NCI-H2196 (cell line): Measurements from ENCODE around the gene AKAP9.
"Not testable (repeated sequence)": the region's sequence is repeated elsewhere in the genome, so short reads cannot be mapped to it uniquely, and the experiment has no call there.

Experiments used
- DNase-seq: peaks from one replicate; lab custom pipeline; 2025; ENCODE audit not compliant: unreplicated experiment; lab: John Stamatoyannopoulos, UW

Gene AKAP9

GRCh38 chr7:92006046-92006445 is 65.4 kb downstream of the AKAP9 start:
- DNase-seq: no peak

- no peak for DNase-seq
These were observed 69.6 kb downstream of the AKAP9 start for GRCh38 chr7:92010215-92010614.

- DNase-seq: no peak
These were observed 72.9 kb downstream of the AKAP9 start for GRCh38 chr7:92013611-92014010.

GRCh38 chr7:92020636-92021035 is 80.0 kb downstream of the AKAP9 start:
- no peak for DNase-seq

DNA sequence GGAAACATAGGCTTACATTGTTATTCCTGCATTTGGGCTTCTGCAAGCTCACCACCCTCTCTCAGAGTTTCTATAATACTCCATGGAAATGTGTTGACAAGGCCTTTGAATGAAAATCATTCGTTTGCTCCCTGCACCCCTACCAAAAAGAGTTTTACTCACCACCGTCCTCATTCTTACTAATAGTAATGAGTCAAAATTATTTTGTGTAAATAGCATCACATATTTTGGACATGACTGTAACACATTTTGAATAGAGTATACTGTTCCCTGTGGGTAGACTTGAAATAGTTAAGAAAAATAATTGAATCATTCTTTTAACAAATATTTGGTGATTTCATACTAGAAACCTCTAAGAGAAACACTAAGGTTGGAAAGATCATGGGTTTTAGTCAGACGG is 84.6 kb downstream of the AKAP9 start:
- no peak for DNase-seq

GRCh38 chr7:92026635-92027034 is 86.0 kb downstream of the AKAP9 start:
- DNase-seq: not testable (repeated sequence)

GRCh38 chr7:92027128-92027527 is 86.5 kb downstream of the AKAP9 start:
- not testable (repeated sequence) for DNase-seq

DNA sequence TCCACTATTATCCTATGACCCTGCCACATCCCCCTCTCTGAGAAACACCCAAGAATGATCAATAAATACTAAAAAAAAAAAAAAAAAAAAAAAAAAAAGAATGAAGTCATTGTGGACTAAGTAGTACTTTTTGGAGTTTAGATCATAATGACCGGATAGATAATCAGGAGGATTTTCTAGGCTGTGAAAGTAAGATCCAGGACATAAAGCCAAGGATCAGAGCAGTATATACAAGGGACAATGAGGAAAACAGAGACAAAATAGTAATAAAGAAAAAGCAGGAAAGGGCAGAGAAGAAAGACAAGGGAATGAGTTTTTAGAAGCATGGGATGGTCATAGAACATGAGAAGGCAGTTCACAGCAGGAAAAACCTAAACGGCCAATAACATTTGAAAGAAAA is 87.6 kb downstream of the AKAP9 start:
- DNase-seq: no peak

- no peak for DNase-seq
These were observed 88.0 kb downstream of the AKAP9 start for GRCh38 chr7:92028686-92029085.

DNA sequence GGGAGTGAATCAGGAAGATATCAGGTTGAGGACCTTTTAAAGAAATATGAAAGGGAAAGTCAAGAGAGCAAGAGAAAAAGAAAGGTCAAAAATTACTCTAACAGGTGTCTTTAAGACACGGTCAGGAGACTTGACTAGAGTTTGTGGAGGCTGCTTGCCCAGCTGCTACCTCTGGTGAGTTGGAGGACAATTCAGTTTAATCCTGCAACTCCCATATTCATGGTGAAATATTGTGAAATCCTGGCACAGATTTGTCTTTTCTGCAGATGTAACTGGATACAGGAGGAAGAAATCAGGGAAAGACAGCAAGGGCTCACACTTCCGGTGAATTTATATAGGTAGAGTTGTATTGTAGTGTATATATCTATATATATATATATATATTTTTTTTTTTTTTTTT is 93.5 kb downstream of the AKAP9 start:
- DNase-seq: no peak

DNA sequence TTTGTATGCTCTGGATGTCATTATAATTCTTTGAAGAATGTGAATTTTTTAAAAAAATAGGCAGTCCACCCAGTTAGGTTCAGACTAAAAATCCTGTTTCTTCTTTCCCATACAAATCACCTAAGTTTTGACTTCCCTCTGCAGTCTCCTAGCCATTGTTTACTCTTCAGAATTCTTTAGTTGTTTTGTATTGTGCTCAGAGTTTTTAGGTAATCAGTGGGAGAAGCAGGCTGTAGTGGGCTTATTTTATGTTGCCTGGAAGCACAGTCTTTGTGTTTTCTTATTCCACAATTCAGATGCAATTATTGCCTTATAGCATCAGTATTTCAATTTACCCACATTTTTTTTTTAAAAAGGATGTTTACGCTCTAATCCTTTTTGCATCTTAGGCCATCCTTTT is 94.9 kb downstream of the AKAP9 start:
- DNase-seq: no peak

GRCh38 chr7:92039900-92040299 is 99.2 kb downstream of the AKAP9 start:
- DNase-seq: no peak

DNA sequence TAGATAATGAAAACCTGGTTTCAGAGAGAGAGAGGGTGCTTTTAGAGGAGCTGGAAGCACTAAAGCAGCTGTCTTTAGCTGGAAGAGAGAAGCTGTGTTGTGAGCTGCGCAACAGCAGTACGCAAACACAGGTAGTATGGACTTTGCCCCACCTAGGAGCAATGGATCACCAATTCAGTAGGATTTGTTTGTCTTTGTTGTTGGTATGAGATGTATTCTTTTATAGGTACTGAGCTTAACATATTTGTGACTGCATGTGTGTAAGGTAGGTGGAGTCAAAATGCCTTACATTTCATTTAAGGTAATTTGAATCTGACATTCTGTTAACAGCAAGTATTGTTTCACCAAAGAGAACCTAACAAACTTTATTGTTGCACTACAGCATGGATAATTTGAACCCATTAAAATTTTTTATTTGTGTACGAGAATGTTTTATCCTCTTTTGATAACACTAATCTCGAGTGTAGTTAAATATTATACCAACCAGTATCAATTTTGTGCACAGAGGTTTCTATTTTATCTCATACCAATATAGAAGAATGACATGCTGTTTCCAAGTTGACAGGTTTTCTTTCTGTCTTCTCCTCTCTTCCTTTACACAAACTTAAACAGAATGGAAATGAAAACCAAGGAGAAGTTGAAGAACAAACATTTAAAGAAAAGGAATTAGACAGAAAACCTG is 101.5 kb downstream of the AKAP9 start:
- DNase-seq: no peak

DNA sequence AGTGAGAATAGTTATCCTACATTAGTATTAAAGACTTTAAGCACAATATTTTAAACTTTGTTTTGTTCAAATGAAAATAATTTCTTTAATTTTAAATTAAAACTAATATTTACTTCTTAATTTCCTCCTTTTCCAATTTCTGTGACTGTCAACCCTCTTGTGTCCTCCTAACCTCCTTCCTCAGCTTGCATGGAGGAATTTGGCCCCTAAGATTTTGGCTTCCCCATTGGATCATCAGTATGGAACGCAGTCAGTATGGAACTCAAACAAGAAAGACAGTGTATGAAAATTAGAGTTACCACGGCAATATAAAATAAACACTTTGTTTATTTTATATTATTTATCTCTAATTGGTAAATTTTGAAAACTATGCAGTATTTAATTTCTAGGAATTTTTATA is 102.4 kb downstream of the AKAP9 start:
- DNase-seq: no peak

GRCh38 chr7:92043637-92044036 is 103.0 kb downstream of the AKAP9 start:
- DNase-seq: no peak

- DNase-seq: no peak
These were observed 103.5 kb downstream of the AKAP9 start for GRCh38 chr7:92044148-92044547.

- DNase-seq: no peak
These were observed 104.3 kb downstream of the AKAP9 start for GRCh38 chr7:92044940-92045339.

GRCh38 chr7:92051655-92052054 is 111.0 kb downstream of the AKAP9 start:
- DNase-seq: no peak

GRCh38 chr7:92052159-92052558 is 111.5 kb downstream of the AKAP9 start:
- no peak for DNase-seq

- DNase-seq: no peak
These were observed 112.0 kb downstream of the AKAP9 start for GRCh38 chr7:92052684-92053083.

- DNase-seq: no peak
These were observed 112.7 kb downstream of the AKAP9 start for GRCh38 chr7:92053312-92053711.

- no peak for DNase-seq
These were observed 115.6 kb downstream of the AKAP9 start for GRCh38 chr7:92056286-92056685.

GRCh38 chr7:92057375-92057774 is 116.7 kb downstream of the AKAP9 start:
- no peak for DNase-seq
